Tibial nerve (tissue), 3 donors: ENCODE results near the gene MFAP5.

ENCODE experiments used
- CTCF ChIP-seq, 5 experiments: fragments of 200-600 bp in 3 of 5; fragments of 450-650 bp in 2 of 5; sonication (generic) in 3 of 5; IDR thresholded peaks; one replicate each; pipeline ENCODE4 v1.5.1; 2016 to 2019; ENCODE audit warnings: antibody characterized with exemption in 5 of 5, mild to moderate bottlenecking in 3 of 5, moderate library complexity in 2 of 5
- POLR2A ChIP-seq, 2 donors: fragments of 450-650 bp; IDR thresholded peaks; one replicate each; pipeline ENCODE4 v1.6.1; 2017; ENCODE audit warnings: antibody characterized with exemption in 2 of 2, mild to moderate bottlenecking in 2 of 2, moderate library complexity in 2 of 2

DNA sequence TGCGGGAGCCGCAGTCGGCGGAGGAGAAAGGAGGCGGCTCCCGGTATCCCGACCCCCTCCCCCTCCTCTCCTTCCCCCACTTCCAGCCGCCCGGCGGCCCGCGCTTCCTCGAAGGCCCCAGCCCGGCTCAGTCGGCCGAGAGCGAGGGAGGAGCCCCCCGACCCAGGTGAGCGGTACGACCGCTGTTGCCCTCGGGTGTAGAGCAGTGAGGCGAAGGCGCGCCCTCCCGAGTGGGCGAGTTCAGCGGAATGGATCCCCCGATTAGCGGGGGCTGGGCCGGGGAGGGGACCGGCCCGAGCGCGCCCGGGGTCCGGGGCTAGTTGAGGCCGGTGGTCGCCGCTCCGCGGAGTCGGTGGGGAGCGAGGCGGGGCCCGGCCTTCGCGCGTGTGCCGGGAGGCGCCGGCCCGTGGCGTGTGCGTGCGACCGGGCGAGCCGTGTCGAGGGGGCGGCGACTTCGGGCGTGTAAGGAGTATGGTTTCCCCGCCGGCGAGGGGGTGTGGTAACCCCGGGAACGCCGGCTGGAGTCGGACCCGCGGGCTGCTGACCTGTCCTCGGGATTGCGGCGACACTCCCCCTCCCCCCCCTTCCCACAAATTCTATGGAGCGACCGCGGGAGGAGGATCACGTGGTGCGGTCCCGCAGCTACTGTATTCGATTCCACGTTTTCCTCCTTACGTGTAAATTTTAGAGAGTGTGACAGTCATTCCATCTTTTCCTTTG is 35.7 kb upstream of the MFAP5 start:
- TF ChIP-seq CTCF (IDR thresholded peaks at IDR 0.05), result no peak
- no peak for TF ChIP-seq POLR2A (IDR thresholded peaks at IDR 0.05)
